ENCODE data around the gene SLC7A9. TPM values are rescaled to one million over a fixed set of nuclear protein-coding genes. Genes with fewer than 3 reads are reported as not detected.

Gene SLC7A9
- polyA plus RNA-seq, 3 donors = 0.13 TPM; not detected in 2

DNA sequence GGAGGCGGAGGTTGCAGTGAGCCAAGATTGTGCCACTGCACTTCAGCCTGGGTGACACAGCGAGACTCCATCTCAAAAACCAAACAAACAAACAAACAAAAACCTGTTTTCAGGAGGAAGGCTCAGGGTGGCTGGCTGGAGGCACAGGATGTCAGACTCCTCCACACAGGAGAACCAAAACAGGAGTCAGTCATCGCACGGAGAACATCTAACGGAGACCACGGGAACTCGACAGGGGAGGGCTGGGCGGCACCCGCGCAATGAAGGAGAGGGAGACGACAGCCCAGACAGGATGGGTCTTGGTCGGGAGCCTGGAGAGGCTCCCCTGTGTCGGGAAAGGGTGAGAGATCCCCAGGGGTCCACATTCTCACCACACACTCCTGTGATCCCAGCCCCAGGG is 20.8 kb upstream of the SLC7A9 start:
- WGBS (ENCODE audit: insufficient coverage) = 97% methylated on average over 9 of the region's 13 CpGs
- H3K9me3 Mint-ChIP-seq = peaks cover 24 to 39% (median 30%) of the 10 kb centered on the region in 7 donors
- Histone ChIP-seq H3K4me2 (replicated peaks; ENCODE audit: extremely low read depth, low read length, poor library complexity, severe bottlenecking) (no peak overlapping the region), H3K79me2 (ENCODE audit: insufficient read depth, low read length) (no peaks in the 10 kb centered on the region), H3K36me3 (replicated peaks in 1 of 2; ENCODE audit: control insufficient read depth in 1 of 2, insufficient read depth in 2 of 2, low read length in 2 of 2) (peaks cover 0 to 11% of the 10 kb centered on the region in 2 donors), H4K20me1 (ENCODE audit: insufficient read depth, low read length) (no peaks in the 10 kb centered on the region), H3K9ac (ENCODE audit: insufficient read depth, low read length, poor library complexity, severe bottlenecking) (no peak overlapping the region), H3K27ac (ENCODE audit: low read depth in 1 of 2, low read length in 2 of 2) (no peak overlapping the region), H3K27me3 (ENCODE audit: control insufficient read depth in 2 of 2, insufficient read depth in 2 of 2, low read length in 2 of 2) (no peaks in the 10 kb centered on the region), H3K4me1 (ENCODE audit: control insufficient read depth in 1 of 2, insufficient read depth in 2 of 2, low read length in 2 of 2) (no peaks in the 10 kb centered on the region), H3K4me3 (replicated peaks in 1 of 3; ENCODE audit: low read depth in 2 of 3, low read length in 3 of 3) (no peak overlapping the region), H2AFZ (ENCODE audit: insufficient read depth, low read depth, low read length, poor library complexity, severe bottlenecking) (no peak overlapping the region), H3K9me3 (replicated peaks in 1 of 2; ENCODE audit: control insufficient read depth in 1 of 2, insufficient read depth in 1 of 2, low read length in 2 of 2) (peaks cover 17 to 24% of the 10 kb centered on the region in 2 donors)
- intact Hi-C loops (cut with micrococcal nuclease) = no loop called here
- no peaks in the 10 kb centered on the region for H3K27me3 Mint-ChIP-seq (ENCODE audit: low read depth in 3 of 3)
- no peak overlapping the region for H3K27ac Mint-ChIP-seq
- TF ChIP-seq, protein P1, sequence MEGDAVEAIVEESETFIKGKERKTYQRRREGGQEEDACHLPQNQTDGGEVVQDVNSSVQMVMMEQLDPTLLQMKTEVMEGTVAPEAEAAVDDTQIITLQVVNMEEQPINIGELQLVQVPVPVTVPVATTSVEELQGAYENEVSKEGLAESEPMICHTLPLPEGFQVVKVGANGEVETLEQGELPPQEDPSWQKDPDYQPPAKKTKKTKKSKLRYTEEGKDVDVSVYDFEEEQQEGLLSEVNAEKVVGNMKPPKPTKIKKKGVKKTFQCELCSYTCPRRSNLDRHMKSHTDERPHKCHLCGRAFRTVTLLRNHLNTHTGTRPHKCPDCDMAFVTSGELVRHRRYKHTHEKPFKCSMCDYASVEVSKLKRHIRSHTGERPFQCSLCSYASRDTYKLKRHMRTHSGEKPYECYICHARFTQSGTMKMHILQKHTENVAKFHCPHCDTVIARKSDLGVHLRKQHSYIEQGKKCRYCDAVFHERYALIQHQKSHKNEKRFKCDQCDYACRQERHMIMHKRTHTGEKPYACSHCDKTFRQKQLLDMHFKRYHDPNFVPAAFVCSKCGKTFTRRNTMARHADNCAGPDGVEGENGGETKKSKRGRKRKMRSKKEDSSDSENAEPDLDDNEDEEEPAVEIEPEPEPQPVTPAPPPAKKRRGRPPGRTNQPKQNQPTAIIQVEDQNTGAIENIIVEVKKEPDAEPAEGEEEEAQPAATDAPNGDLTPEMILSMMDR (IDR thresholded peaks at IDR 0.05) = no peak
- no peaks in the 10 kb centered on the region for H3K4me1 Mint-ChIP-seq
- no peak for DNase-seq
- peaks cover 34 to 59% of the 10 kb centered on the region in 2 donors for H3K36me3 Mint-ChIP-seq
- no peak overlapping the region for H3K4me3 Mint-ChIP-seq

DNA sequence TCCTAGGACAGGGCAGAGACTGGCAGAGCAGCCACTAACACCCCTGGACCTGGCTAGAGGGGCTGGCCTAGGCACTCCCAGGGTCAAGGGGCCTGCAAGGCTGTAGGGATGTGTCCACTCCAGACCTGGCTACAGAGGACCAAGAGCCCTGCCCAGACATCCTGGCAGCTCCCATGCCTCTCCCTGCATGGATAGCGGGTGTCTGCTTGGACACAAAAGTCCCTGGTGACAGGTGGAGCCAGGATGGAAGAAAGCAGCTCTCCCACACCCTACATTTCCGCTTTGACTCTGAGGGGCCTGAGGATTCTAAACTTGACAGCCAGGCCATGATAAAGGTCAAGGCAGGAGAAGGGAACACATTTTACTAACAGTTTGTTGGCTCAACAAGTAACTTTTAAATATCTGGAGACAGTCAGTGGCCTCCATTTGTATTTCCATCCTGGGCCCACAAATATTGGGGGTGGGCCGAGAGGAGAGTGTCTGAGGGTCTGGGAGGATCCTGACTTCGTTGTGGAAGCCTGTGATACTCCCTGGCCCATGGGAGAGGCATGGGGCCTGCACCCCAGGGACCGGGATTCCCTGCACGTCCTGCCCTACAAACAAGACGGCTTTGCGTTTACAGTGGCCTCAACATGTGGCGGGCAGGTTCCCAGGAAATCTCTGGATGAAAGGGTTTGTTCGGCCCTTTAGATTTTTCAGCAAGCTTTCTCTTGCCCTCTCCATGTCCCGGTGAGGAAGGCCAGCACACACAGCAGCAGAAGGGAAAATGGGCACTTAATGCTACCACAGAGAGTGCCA is 19.8 kb upstream of the SLC7A9 start:
- H3K36me3 ChIP-seq (replicated peaks in 1 of 2; ENCODE audit: control insufficient read depth in 1 of 2, insufficient read depth in 2 of 2, low read length in 2 of 2) = peaks cover 0 to 9% of the 10 kb centered on the region in 2 donors

More for the DNA sequence above, 19.8 kb upstream of the SLC7A9 start:
- H3K4me1 ChIP-seq (ENCODE audit: control insufficient read depth in 1 of 2, insufficient read depth in 2 of 2, low read length in 2 of 2) = no peaks in the 10 kb centered on the region
- peak overlapping the region in 1 of 7 donors; percentile 21 for H3K27ac Mint-ChIP-seq
- TF ChIP-seq, protein P1 (IDR thresholded peaks at IDR 0.05) = no peak
- H3K4me1 Mint-ChIP-seq = no peaks in the 10 kb centered on the region
- H4K20me1 ChIP-seq (ENCODE audit: insufficient read depth, low read length) = no peaks in the 10 kb centered on the region
- intact Hi-C loops (cut with micrococcal nuclease) = no loop called here
- no peaks in the 10 kb centered on the region for H3K27me3 ChIP-seq (ENCODE audit: control insufficient read depth in 2 of 2, insufficient read depth in 2 of 2, low read length in 2 of 2)
- no peak overlapping the region for H3K4me2 ChIP-seq (replicated peaks; ENCODE audit: extremely low read depth, low read length, poor library complexity, severe bottlenecking)
- H3K9ac ChIP-seq (ENCODE audit: insufficient read depth, low read length, poor library complexity, severe bottlenecking) = no peak overlapping the region
- 98% methylated on average over 9 of the region's 11 CpGs for WGBS (ENCODE audit: insufficient coverage)
- H3K4me3 ChIP-seq (replicated peaks in 1 of 3; ENCODE audit: low read depth in 2 of 3, low read length in 3 of 3) = no peak overlapping the region
- H3K36me3 Mint-ChIP-seq = peaks cover 31 to 55% of the 10 kb centered on the region in 2 donors
- no peak overlapping the region for H2AFZ ChIP-seq (ENCODE audit: insufficient read depth, low read depth, low read length, poor library complexity, severe bottlenecking)
- H3K9me3 ChIP-seq (replicated peaks in 1 of 2; ENCODE audit: control insufficient read depth in 1 of 2, insufficient read depth in 1 of 2, low read length in 2 of 2) = peaks cover 17 to 24% of the 10 kb centered on the region in 2 donors
- no peak overlapping the region for H3K27ac ChIP-seq (ENCODE audit: low read depth in 1 of 2, low read length in 2 of 2)
- peaks cover 22 to 39% (median 30%) of the 10 kb centered on the region in 7 donors for H3K9me3 Mint-ChIP-seq
- no peaks in the 10 kb centered on the region for H3K27me3 Mint-ChIP-seq (ENCODE audit: low read depth in 3 of 3)
- no peak for DNase-seq
- no peak overlapping the region for H3K4me3 Mint-ChIP-seq
- H3K79me2 ChIP-seq (ENCODE audit: insufficient read depth, low read length) = no peaks in the 10 kb centered on the region

Data from CD14-positive monocyte (primary cell).